Subcutaneous preadipocyte (primary cell): Measurements from ENCODE around the gene CD300LF. TPM values are rescaled to one million over a fixed set of nuclear protein-coding genes. Genes with fewer than 3 reads are reported as not detected.

Experiments
- total RNA-seq: library from RNA; depleted of rRNA; stranded (reverse); fragments of >200 nt; gene quantifications from 2 replicates; pipeline ENCODE4 v1.2.3, GENCODE V29; 2012

The CD300LF gene
- total RNA-seq = not detected in 2 replicates

GRCh38 chr17:74712756-74713155 is at the start of gene CD300LF:
Gene CD300LF, minus strand, starts transcription at chr17:74712923. Its CDS starts 57 bp downstream, at chr17:74712866.

GRCh38 chr17:74748529-74749278 is 36.0 kb upstream of the CD300LF start, which contains the start of gene NHERF1:
Gene NHERF1, plus strand, starts transcription at chr17:74748628. Its CDS starts 219 bp downstream, at chr17:74748847.

GRCh38 chr17:74736513-74737298 is 24.0 kb upstream of the CD300LF start, which contains the start of gene RAB37:
Gene RAB37, plus strand, starts transcription at chr17:74737256. Its CDS starts 17 bp downstream, at chr17:74737273.

Other genes with a start within 250 kb of the CD300LF start
- gene CD300A, start 246.3 kb downstream of the CD300LF start, total RNA-seq = not detected in 2 replicates
- not detected in 2 replicates for gene CD300LB, start 181.4 kb downstream of the CD300LF start, total RNA-seq
- gene CD300C, start 166.8 kb downstream of the CD300LF start, total RNA-seq = not detected in 2 replicates
- gene CD300H, start 145.4 kb downstream of the CD300LF start, total RNA-seq = not detected in 2 replicates
- gene CD300LD, start 120.6 kb downstream of the CD300LF start, total RNA-seq = not detected in 2 replicates
- gene CD300E, start 89.2 kb downstream of the CD300LF start, total RNA-seq = not detected in 2 replicates
- gene RAB37, start 24.3 kb upstream of the CD300LF start, total RNA-seq = under 0.01 and 0.20 TPM in 2 replicates
- gene NHERF1, start 35.7 kb upstream of the CD300LF start, total RNA-seq = 12.1 and 22.7 TPM in 2 replicates
- gene NAT9, start 63.4 kb upstream of the CD300LF start, total RNA-seq = 22.4 and 26.4 TPM in 2 replicates
- under 0.01 TPM in 1 of 2 replicates, not detected in the other for gene GRIN2C, start 147.0 kb upstream of the CD300LF start, total RNA-seq
- 24.8 and 27.2 TPM in 2 replicates for gene FDXR, start 160.1 kb upstream of the CD300LF start, total RNA-seq
- gene FADS6, start 180.7 kb upstream of the CD300LF start, total RNA-seq = not detected in 2 replicates
- not detected in 2 replicates for gene USH1G, start 210.3 kb upstream of the CD300LF start, total RNA-seq
- gene OTOP2, start 211.3 kb upstream of the CD300LF start, total RNA-seq = not detected in 2 replicates
- gene OTOP3, start 223.0 kb upstream of the CD300LF start, total RNA-seq = not detected in 2 replicates